Fibroblast of lung (primary cell): ENCODE results near the gene IGFALS. TPM values are rescaled to one million over a fixed set of nuclear protein-coding genes. Genes with fewer than 3 reads are reported as not detected.

Source experiments
- DNase-seq, 2 donors: peaks; one replicate each; pipeline versions ENCODE4 v3.0.0 to v3.0.0-alpha.2; 2010; ENCODE audit warnings: low read depth in 2 of 2
- H2AFZ ChIP-seq: 2 replicates; pipeline ENCODE4 v1.5.1; 2012; ENCODE audit warnings: low read length, control low read depth, inconsistent platforms
- H3K27ac ChIP-seq: 2 replicates; pipeline ENCODE4 v1.5.1; 2011; ENCODE audit warnings: low read length, control low read depth; ENCODE audit not compliant: insufficient read depth
- H3K27me3 ChIP-seq: 2 replicates; pipeline ENCODE4 v1.5.1; 2011; ENCODE audit warnings: mild to moderate bottlenecking, low read length; ENCODE audit not compliant: control insufficient read depth, insufficient read depth
- H3K36me3 ChIP-seq: 2 replicates; pipeline ENCODE4 v1.5.1; 2011; ENCODE audit warnings: low read length; ENCODE audit not compliant: control insufficient read depth, insufficient read depth
- H3K4me1 ChIP-seq: 2 replicates; pipeline ENCODE4 v1.5.1; 2011; ENCODE audit warnings: low read length; ENCODE audit not compliant: control insufficient read depth, insufficient read depth; ENCODE audit errors: extremely low read depth
- H3K4me2 ChIP-seq: 2 replicates; pipeline ENCODE4 v1.5.1; 2011; ENCODE audit warnings: low read length, control low read depth; ENCODE audit not compliant: insufficient read depth; ENCODE audit errors: extremely low read depth
- H3K4me3 ChIP-seq, 4 experiments: fragments of 200-600 bp in 1 of 4; sonication (generic) in 1 of 4; replicated peaks in 1 of 4; 2 replicates each; pipeline ENCODE4 v1.5.1; 2011 to 2016; ENCODE audit warnings: low read length in 4 of 4, low read depth in 3 of 4, mild to moderate bottlenecking in 3 of 4, control low read depth in 2 of 4, inconsistent platforms in 1 of 4, mixed read lengths in 1 of 4; ENCODE audit not compliant: insufficient read depth in 1 of 4; ENCODE audit errors: control extremely low read depth in 1 of 4
- H3K79me2 ChIP-seq: 2 replicates; pipeline ENCODE4 v1.5.1; 2012; ENCODE audit warnings: mild to moderate bottlenecking, low read length, inconsistent platforms; ENCODE audit not compliant: control insufficient read depth, insufficient read depth
- H3K9ac ChIP-seq: 2 replicates; pipeline ENCODE4 v1.5.1; 2011; ENCODE audit warnings: mild to moderate bottlenecking, low read length, control low read depth; ENCODE audit not compliant: insufficient read depth
- H3K9me3 ChIP-seq: 2 replicates; pipeline ENCODE4 v1.5.1; 2012; ENCODE audit warnings: low read depth, low read length; ENCODE audit not compliant: control insufficient read depth, insufficient read depth
- H4K20me1 ChIP-seq: 2 replicates; pipeline ENCODE4 v1.5.1; 2011; ENCODE audit warnings: low read length; ENCODE audit not compliant: control insufficient read depth, insufficient read depth; ENCODE audit errors: extremely low read depth
- CTCF ChIP-seq, 2 donors: IDR thresholded peaks in 1 of 2; conservative IDR thresholded peaks in 1 of 2; 1 replicate in 1 of 2; 2 replicates in 1 of 2; pipeline ENCODE4 v1.5.1; 2011 to 2012; ENCODE audit warnings: low read length in 2 of 2, control low read depth in 1 of 2, inconsistent platforms in 1 of 2, low read depth in 1 of 2, mild to moderate bottlenecking in 1 of 2
- EZH2 ChIP-seq: IDR thresholded peaks from 2 replicates; pipeline ENCODE4 v1.5.1; 2012; ENCODE audit warnings: low read length, control low read depth, mild to moderate bottlenecking; ENCODE audit errors: missing control alignments
- polyA plus RNA-seq, 2 donors: library from polyadenylated mRNA; depleted of rRNA in 1 of 2; stranded (reverse) in 1 of 2; unstranded in 1 of 2; fragments of >200 nt; gene quantifications; 2 replicates each; pipeline ENCODE4 v1.2.1, GENCODE V29; 2011 to 2012; ENCODE audit warnings: missing spikeins in 1 of 2
- total RNA-seq: library from RNA; depleted of rRNA; stranded (reverse); fragments of >200 nt; gene quantifications from 2 replicates; pipeline ENCODE4 v1.2.1, GENCODE V29; 2014

Gene IGFALS
- total and polyA plus RNA-seq, 2 donors (not counting 1 experiment from before 2014, with no cell fraction given) = not detected

GRCh38 chr16:1759511-1759910 is 34.0 kb downstream of the IGFALS start:
- peaks cover 26% of the 10 kb centered on the region for H3K36me3 ChIP-seq
- no peak for TF ChIP-seq CTCF (conservative IDR thresholded peaks at IDR 0.05 in 1 of 2, IDR thresholded peaks at IDR 0.05 in 1 of 2; ENCODE audit: low read depth in 1 of 2, low read length in 2 of 2)
- H3K4me1 ChIP-seq = no peaks in the 10 kb centered on the region
- no peak overlapping the region for H3K27ac ChIP-seq
- H4K20me1 ChIP-seq = no peaks in the 10 kb centered on the region
- H3K9ac ChIP-seq = no peak overlapping the region
- H2AFZ ChIP-seq = no peak overlapping the region
- no peaks in the 10 kb centered on the region for H3K27me3 ChIP-seq
- H3K4me3 ChIP-seq = no peak overlapping the region
- DNase-seq = no peak
- no peaks in the 10 kb centered on the region for H3K9me3 ChIP-seq
- H3K4me2 ChIP-seq = no peak overlapping the region
- H3K79me2 ChIP-seq = no peaks in the 10 kb centered on the region

- H3K27me3 ChIP-seq = no peaks in the 10 kb centered on the region
- TF ChIP-seq EZH2 = no peak
- no peak for TF ChIP-seq CTCF (conservative IDR thresholded peaks at IDR 0.05 in 1 of 2, IDR thresholded peaks at IDR 0.05 in 1 of 2; ENCODE audit: low read depth in 1 of 2, low read length in 2 of 2)
- no peak overlapping the region for H3K4me3 ChIP-seq
- no peak overlapping the region for H3K27ac ChIP-seq
- H3K36me3 ChIP-seq = peaks cover 21% of the 10 kb centered on the region
- DNase-seq = no peak
- H2AFZ ChIP-seq = no peak overlapping the region
- no peak overlapping the region for H3K9ac ChIP-seq
- no peaks in the 10 kb centered on the region for H3K79me2 ChIP-seq
- no peaks in the 10 kb centered on the region for H3K4me1 ChIP-seq
- no peak overlapping the region for H3K4me2 ChIP-seq
- no peaks in the 10 kb centered on the region for H4K20me1 ChIP-seq
- no peaks in the 10 kb centered on the region for H3K9me3 ChIP-seq
Measured at GRCh38 chr16:1758923-1759322, 34.6 kb downstream of the IGFALS start.

GRCh38 chr16:1757714-1758461 is 35.6 kb downstream of the IGFALS start:
- H2AFZ ChIP-seq = no peak overlapping the region
- TF ChIP-seq CTCF (conservative IDR thresholded peaks at IDR 0.05 in 1 of 2, IDR thresholded peaks at IDR 0.05 in 1 of 2; ENCODE audit: low read depth in 1 of 2, low read length in 2 of 2) = no peak
- no peak for TF ChIP-seq EZH2
- no peaks in the 10 kb centered on the region for H3K79me2 ChIP-seq
- H3K9me3 ChIP-seq = no peaks in the 10 kb centered on the region
- H3K36me3 ChIP-seq = peaks cover 16% of the 10 kb centered on the region
- no peaks in the 10 kb centered on the region for H3K27me3 ChIP-seq
- no peak overlapping the region for H3K4me2 ChIP-seq
- no peaks in the 10 kb centered on the region for H3K4me1 ChIP-seq
- no peak overlapping the region for H3K4me3 ChIP-seq
- no peak overlapping the region for H3K27ac ChIP-seq
- H3K9ac ChIP-seq = no peak overlapping the region
- H4K20me1 ChIP-seq = no peaks in the 10 kb centered on the region
- DNase-seq = no peak
